HG03108 (cell line): ENCODE results near the gene YPEL4.
A peak's percentile ranks its signal among the peaks of the same experiment; 100 is the strongest.
"Not testable (repeated sequence)": the region's sequence is repeated elsewhere in the genome, so short reads cannot be mapped to it uniquely, and the experiment has no call there.

Experiments
- ATAC-seq: cut with Tn5 transposase; IDR thresholded peaks from one replicate; pipeline ENCODE4 v1.9.1; 2021; ENCODE audit warnings: moderate library complexity; ENCODE audit not compliant: unreplicated experiment

YPEL4 gene, protein sequence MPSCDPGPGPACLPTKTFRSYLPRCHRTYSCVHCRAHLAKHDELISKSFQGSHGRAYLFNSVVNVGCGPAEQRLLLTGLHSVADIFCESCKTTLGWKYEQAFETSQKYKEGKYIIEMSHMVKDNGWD

DNA sequence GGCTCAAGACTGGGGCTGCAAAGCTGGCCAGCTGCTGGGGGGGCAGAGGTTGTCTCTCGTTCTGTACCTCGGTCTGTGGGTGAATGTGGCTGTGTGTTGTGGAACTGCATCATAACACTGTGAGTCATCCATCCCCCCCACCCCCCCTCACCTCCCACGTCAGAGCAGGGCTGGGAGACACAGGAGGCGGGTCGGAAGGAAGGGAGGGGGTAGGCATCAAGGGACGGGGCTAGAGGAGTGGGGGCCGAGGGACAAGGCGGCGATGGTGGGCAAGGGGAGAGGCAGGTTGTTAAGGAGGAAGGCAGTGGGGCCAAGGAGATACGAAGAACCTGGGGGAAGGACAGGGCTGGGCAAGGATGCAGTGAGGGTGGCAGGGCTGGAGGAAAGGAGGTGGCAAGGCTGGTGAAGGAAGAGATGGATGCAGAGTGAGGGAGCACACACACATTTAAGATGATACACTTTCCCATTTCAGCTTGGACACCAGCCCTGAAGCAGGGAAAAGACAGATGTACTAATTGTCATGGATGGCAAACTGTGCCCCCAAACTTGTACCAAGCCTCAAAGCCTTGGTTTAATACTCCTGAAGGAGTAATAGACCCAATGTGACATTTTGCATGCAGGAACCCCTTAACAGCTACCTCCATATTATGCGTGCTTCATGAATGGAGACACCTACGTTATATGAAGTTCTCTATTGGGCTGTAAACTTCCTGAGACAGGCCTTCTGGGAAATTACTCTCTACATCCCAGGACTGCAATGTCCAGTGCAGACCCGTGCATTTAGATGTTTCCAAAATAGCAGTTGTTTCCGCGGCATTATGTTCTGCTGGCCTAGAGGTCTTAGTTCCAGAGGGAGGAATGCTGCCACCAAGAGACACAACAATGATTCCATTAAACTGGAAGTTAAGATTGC, at the start of gene YPEL4:
TSS of gene YPEL4 (minus strand) at position 87 of the 913 bp plus-strand sequence. CDS start 2,805 bp downstream, outside the sequence.
- ATAC-seq, result no peak

DNA sequence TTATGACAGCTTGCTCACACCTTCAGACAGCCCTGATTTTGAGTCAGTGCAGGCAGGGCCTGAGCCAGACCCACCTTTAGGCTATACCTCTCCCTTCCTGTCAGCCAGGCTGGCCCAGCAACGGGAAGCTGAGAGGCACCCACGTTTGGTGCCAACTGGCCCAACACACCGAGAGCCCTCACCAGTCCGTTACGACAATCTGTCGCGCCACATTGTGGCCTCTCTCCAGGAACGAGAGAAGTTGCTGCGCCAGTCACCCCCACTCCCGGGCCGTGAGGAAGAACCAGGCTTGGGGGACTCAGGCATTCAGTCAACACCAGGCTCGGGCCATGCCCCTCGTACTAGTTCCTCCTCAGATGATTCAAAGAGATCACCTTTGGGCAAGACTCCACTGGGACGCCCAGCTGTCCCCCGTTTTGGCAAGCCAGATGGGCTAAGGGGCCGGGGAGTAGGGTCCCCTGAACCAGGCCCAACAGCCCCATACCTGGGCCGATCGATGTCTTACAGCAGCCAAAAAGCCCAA, 49.2 kb upstream of the YPEL4 start:
- no peak for ATAC-seq

DNA sequence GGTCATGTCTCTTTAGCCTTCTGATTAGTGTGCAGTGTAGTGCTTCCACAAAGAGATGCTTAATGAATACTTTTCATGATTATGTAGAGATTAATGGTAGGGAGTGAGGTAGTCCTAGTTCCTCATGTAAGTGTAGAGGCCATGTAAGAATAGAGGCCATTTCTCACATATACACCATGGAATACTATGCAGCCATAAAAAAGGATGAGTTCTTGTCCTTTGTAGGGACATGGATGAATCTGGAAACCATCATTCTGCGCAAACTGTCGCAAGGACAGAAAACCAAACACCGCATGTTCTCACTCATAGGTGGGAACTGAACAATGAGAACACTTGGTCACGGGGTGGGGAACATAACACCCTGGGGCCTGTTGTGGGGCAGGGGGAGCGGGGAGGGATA, 40.8 kb upstream of the YPEL4 start:
- ATAC-seq, result not testable (repeated sequence)

DNA sequence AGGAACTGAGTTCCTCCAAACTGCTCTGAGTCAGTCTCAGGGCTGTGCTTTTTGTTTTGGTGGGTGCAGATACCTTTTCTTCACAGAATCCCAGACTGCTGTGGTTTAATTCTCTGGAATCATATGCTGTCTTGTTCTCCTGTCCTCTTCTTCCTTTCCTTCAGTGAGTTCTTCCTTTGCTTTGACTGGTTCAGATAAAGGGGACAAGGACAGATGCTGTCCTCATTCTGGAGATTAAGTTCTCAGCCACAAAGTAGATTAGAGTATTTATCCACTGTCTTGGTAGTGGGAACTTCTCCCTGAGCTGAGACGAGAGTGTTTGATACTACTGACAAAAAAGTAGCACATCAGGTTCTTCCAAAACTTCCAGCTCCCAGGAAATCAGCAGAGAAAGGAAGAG, 31.5 kb upstream of the YPEL4 start:
- ATAC-seq, result no peak

DNA sequence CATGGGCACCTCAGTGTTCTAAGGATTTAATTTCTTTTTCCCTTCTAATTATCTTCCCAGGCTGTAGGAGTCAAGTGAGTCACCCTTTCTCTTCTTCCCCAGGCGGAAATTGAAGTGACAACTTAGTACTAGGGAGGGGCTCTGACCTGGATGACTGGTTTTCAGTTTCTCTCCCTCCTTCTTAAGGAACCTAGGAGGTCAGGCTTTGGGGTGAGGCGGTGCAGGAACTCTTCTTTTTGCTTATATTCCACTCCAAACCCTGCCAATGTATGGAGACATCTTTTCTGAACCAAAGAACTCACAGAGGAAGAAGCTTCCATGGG, 30.8 kb upstream of the YPEL4 start:
- ATAC-seq, result no peak

DNA sequence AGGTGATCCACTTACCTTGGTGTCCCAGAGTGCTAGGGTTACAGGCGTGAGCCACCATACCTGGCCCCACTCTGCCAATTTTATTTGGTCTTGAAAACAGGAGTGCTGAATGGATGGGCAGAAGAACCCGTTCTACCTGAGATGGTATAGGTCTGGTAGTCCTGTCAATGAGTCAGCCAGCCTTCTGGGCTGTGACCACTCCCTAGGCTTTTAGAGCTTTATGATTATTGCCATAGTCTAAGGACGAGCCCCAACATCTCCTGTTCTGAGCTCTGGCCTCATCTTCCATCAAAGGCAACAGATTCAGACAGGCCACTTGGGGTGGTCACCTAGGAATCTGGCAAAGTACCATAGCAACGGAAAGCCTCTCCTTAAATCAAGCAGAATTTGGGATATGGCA, 29.7 kb upstream of the YPEL4 start:
- no peak for ATAC-seq

DNA sequence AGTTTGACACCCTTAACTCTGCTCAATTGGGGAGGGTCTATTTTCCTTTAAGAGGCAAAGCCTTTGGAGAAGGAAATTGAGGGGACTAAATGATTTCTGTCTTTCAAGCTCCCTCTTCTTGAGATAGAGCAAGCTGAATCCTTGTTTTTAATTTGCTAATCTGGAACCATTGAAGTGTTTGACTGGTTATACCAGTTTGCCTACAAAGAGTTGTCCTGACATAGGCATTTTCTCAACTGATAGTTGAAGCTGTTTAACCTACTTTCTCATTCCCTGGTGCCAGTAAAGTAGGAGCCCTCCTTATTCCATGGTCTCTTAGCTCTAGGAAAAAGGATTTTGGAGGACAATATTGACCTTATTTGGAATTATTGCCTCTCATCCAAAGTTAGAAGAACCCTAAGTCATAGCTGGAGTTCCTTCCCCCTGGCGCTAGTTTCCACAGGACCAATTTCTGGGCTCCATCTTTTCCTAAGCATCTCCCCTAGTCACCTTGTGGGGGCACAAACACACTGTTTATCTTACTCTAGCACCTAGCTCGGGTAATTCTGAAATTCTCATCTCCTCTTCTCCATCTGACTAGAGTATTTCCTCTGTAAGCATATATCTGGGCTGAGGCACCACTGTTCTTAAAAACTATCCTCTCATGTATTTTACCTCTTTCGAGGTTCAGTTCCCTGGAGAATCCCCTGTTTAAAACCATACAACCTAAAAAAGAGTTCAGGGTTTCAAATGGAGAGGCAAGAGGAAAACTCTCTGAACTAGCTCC, 25.6 kb upstream of the YPEL4 start:
- ATAC-seq, result no peak

DNA sequence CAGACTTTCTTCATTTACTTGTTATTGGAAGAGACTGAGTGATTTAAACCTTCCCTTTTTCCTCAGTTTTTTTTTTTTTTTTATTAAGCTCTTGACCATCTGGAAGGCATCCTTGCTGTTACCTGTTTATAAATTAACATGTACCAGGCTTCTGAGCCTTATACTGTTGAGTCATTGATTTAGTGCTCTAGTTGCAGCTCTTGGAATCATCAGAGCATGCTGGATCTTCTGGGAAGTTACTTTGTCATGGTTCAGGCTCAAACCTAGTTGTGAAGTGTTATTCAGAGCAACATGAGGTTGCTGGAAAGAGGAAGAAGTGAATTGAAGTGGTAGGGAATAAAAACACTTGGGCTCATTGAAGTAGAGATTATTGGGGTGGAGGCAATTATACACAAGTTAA, 24.5 kb upstream of the YPEL4 start:
- no peak for ATAC-seq

DNA sequence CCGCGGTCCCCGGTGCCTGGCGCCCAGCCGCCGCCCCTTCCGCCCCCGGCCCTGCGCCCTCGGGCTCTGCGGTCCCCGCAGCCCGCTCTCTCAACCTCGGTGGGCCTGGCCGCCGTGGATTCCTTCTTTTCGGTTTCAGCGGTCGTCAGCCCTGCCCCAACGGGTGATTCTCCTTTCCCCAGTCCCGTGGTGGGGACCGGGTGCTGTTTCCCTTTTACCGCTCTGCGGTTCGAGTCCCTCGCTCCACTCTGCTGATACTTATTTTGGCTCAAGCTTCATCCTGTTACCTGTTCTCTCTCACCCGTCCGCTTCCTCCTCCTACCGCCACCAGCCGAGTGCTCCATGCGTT, 18.7 kb upstream of the YPEL4 start:
- ATAC-seq, result no peak

DNA sequence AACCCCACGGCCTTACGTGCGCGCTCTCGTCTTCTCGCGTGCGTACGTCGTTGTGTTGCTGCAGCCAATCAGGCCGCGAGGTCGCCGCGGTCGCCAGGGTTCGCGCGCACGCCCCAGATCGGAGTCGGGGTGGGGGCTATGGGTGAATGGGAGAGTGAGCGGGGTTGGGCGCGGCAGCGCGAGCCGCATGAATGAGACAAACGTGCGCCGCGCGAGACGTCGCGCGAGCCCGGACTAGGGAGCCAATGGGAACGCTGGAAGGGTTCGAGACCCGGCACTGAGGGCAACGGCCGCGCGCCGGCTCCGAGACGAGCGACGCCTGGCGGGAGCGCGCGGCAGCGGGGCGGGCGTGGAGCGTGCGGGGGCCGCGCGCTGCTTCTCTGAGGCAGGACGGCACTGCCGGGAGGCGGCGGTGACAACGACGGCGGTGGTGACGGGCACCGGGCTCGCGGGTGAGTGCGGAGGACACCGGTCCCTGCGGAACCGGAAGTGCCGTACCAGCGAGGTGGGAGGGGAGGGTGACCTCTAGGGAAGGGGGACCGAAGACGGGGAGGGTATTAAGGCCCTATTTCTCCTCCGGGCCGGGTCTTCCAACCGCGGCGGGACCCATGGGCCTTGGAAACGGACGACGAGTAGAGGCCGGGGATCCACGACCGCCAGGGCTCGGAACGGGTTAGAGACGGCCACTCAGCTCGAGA, 18.2 kb upstream of the YPEL4 start, which contains the start of gene ZDHHC5:
TSS of gene ZDHHC5 (plus strand) at position 379 of the 698 bp plus-strand sequence. CDS start 4,977 bp downstream, outside the sequence.
- ATAC-seq, result peak; percentile 80

DNA sequence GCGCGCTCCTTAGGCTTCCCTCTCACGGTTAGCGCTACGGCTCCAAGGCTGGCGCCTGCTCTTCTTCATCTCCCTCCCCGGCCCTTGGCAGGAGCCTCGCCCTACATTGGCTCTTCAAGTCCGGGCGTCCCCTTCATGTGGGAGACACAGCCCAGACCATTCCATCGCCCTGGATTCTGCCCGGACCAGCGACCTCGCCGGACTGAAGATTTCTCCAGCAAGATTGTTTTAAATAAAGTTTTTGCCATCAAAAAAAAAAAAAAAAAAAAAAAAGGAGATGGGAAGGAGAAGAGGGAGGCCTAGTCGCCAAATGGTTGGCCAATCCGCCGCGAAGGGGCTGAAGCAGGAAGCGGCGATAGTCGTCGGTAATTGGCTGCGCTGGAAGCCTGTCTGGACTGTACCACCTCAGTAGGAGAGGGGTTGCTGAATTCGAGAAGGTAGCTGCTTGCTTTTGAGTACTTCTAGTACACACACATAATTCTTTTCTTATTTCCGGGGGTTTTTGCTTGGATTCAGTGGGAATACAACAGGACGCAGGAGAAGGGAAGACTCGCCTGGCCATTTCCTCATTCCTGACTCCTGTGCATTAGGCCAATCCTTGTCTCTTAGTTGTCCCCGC, 17.5 kb upstream of the YPEL4 start:
- ATAC-seq, result peak; percentile 62

DNA sequence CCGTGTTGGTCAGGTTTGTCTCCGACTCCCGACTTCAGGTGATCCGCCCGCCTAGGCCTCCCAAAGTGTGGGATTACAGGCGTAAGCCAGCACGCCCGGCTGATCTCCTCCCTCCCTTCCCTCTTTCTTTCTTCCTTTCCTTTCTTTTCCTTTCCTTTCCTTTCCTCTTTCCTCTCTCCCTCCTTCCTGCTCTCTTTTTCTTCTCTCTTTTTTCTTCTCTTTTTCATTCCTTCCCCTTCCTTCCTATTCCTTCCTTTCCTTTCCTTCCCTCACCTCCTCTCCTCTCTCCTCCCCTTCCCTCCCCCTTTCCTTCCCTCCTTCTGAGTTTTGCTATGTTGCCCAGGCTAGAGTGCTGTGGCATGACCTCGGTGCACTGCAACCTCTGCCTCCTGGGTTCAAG, 14.3 kb upstream of the YPEL4 start:
- no peak for ATAC-seq

DNA sequence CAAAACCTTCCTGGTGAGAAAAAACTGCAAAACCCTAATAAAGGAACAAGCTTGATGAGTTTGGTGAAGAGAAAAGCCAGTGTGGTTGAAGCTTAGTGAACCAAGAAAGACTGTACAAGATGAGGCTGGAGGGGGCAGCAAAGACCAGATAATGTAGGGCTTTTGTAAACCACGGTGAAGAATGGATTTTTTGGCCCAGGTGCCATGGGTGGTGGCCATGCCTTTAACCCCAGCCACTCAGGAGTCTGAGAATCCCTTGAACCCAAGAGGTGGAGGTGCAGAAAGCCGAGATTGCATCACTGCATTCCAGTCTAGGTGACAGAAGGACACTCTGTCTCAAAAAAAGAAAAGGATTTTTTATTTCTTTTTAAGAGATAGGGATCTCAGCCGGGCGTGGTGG, 13.2 kb upstream of the YPEL4 start:
- ATAC-seq, result no peak

DNA sequence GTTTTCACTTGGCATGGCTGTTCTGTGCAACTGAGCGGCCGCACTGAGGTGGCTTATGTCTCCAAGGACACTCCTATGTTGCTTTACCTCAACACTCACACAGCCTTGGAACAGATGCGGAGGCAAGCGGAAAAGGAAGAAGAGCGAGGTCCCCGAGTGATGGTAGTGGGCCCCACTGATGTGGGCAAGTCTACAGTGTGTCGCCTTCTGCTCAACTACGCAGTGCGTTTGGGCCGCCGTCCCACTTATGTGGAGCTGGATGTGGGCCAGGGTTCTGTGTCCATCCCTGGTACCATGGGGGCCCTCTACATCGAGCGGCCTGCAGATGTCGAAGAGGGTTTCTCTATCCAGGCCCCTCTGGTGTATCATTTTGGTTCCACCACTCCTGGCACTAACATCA, 10.0 kb upstream of the YPEL4 start:
- ATAC-seq, result no peak

DNA sequence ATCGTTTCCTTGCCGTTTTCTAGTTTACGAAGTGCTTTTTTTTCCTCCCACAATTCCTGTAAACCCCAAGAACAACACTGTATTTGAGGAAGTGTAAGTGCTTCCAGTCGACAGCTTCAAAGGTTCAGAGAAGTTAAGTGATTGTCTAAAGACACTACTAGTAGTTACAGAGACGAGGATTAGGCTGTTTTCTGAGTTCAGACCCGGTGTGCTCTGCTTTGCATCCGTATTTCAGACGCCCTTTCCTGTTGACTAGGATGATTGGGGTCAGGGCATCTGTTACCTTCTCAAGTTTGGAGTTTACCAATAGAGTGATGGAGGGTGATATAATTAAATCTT, 8.3 kb upstream of the YPEL4 start:
- ATAC-seq, result no peak

DNA sequence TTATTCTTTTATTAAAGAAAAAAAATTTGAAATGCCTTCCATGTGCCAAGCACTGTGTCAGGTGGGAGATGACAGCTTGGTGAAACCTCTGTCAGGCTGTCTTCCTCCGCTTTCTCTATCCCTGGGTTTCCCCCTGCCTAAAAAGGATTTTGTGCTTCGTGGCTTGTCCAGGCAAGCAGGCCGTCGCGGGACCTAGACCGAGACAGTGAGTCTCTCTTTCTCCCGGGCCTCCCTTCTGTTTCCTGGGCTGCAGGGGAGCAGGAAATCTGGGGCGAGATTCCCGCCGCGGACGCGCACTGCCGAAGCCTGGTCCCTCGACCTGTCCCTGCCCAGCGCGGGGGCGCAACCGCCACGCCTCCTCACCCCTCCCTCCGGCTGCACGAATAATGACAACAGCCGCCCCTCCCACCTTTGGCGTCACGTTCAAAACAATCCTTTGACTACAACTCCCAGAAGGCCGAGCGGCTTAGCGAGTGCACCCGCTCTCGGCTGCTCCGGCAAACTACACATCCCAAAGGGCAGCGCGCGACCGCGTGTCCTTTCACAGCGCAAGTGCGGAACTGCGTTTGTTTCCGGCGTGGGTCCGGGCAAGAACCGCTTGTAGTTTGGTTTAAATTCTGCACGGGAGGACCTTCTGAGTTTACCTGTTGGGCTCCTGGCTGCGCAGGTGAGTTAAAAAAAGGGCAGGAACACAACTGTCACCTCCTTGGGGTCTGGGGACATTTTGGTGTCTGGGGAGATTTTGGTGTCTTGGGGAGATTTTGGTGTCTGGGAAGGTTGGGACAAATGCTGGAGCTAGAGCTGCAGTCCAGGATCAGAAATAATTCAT, 7.7 kb upstream of the YPEL4 start, which contains the start of gene CLP1:
TSS of gene CLP1 (plus strand) at position 569 of the 829 bp plus-strand sequence. CDS start 1,715 bp downstream, outside the sequence.
- ATAC-seq, result peak; percentile 99

DNA sequence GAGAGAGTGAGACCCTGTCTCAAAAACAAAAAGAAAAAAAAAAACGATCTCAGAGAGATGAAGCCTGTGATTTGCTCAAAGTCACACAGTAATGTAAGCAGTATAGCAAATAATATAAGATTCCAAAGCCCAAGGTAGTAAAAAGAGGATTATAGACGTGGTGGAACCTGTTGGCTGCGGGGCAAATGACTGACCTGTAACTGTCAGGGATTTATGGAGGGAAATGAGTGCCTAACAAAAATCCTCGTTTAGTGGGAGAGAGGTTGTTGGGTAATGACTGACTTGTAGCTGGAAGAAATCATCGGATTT, 7.1 kb upstream of the YPEL4 start:
- no peak for ATAC-seq

DNA sequence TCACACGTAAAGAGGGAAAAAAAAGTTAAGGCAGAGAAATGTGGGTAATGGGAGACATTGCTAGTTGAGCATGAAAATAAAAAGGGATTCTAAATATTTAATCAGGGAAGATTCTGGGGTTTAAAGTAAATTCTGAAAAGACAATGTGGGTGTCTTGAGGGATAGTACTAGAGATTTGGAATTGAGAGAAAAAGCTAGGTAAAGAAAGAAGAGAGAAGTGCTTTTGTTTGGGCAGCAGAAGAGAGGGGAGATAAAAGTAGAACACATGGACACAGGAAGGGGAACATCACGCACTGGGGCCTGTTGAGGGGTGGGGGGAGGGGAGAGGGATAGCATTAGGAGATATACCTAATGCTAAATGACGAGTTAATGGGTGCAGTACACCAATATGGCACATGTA, 3.5 kb upstream of the YPEL4 start:
- ATAC-seq, result no peak

DNA sequence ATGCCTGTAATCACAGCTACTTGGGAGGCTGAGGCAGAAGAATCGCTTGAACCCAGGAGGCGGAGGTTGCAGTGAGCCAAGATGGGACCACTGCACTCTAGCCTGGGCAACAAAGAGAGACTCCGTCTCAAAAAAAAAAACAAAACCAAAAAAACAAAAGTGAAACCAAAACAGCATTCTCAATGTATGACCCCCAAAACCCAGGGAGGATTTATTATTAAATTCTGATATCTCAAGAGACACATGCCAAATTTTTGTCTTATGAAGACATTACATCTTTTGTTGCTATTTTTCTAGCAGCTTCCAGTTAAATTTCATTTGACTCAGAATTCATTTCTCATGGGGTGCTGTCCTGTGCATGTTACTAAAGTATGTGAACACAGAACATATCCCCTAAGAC, 3.0 kb upstream of the YPEL4 start:
- no peak for ATAC-seq

DNA sequence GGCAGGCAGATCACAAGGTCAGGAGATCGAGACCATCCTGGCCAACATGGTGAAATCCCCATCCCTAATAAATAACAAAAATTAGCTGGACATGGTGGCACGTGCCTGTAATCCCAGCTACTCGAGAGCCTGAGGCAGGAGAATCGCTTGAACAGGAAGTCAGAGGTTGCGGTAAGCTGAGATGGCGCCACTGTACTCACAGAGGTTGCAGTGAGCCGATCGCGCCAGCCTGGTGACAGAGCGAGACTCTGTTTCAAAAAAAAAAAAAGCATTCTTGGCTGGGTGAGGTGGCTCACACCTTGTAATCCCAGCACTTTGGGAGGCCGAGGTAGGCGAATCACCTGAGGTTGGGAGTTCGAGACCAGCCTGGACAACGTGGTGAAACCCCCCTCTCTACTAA, 2.5 kb upstream of the YPEL4 start:
- ATAC-seq, result not testable (repeated sequence)
